IMR-90 (cell line): Measurements from ENCODE around the gene ABCC10.

Experiments
- BHLHE40 ChIP-seq: fragments of 150-350 bp; IDR thresholded peaks from 2 replicates; pipeline ENCODE4 v1.6.1; 2016; ENCODE audit warnings: mild to moderate bottlenecking, low read depth, low read length
- CEBPB ChIP-seq: IDR thresholded peaks from 2 replicates; pipeline ENCODE4 v1.6.1; 2012; ENCODE audit warnings: low read depth, low read length, improper control_type of control experiment
- CHD1 ChIP-seq: IDR thresholded peaks from 2 replicates; pipeline ENCODE4 v1.6.1; 2012; ENCODE audit warnings: low read depth, low read length, improper control_type of control experiment
- CTCF ChIP-seq: conservative IDR thresholded peaks from 2 replicates; pipeline ENCODE4 v1.5.1; 2012; ENCODE audit warnings: mild to moderate bottlenecking, low read depth, low read length, improper control_type of control experiment
- FOS ChIP-seq: fragments of 150-350 bp; IDR thresholded peaks from 2 replicates; pipeline ENCODE4 v1.6.1; 2016; ENCODE audit warnings: low read depth, low read length
- MAZ ChIP-seq: IDR thresholded peaks from 2 replicates; pipeline ENCODE4 v1.6.1; 2012; ENCODE audit warnings: low read depth, mild to moderate bottlenecking, low read length, improper control_type of control experiment, moderate library complexity, borderline replicate concordance
- MXI1 ChIP-seq: IDR thresholded peaks from 2 replicates; pipeline ENCODE4 v1.6.1; 2012; ENCODE audit warnings: low read depth, mild to moderate bottlenecking, low read length, moderate library complexity, borderline replicate concordance
- NFE2L2 ChIP-seq: fragments of 150-350 bp; IDR thresholded peaks from 2 replicates; pipeline ENCODE4 v1.6.1; 2016; ENCODE audit warnings: low read depth, mild to moderate bottlenecking, low read length
- POLR2A ChIP-seq: IDR thresholded peaks from 2 replicates; pipeline ENCODE4 v1.6.1; 2012; ENCODE audit warnings: mild to moderate bottlenecking, low read depth, low read length
- RAD21 ChIP-seq: IDR thresholded peaks from 2 replicates; pipeline ENCODE4 v1.6.1; 2012; ENCODE audit warnings: low read length, improper control_type of control experiment
- RCOR1 ChIP-seq: IDR thresholded peaks from 2 replicates; pipeline ENCODE4 v1.6.1; 2012; ENCODE audit warnings: mild to moderate bottlenecking, low read length, improper control_type of control experiment; ENCODE audit not compliant: insufficient replicate concordance
- SMC3 ChIP-seq: fragments of 150-350 bp; IDR thresholded peaks from 2 replicates; pipeline ENCODE4 v1.6.1; 2016; ENCODE audit warnings: low read depth, mild to moderate bottlenecking, antibody characterized with exemption, low read length, moderate library complexity
- USF2 ChIP-seq: fragments of 150-350 bp; IDR thresholded peaks from 2 replicates; pipeline ENCODE4 v1.6.1; 2017; ENCODE audit warnings: mild to moderate bottlenecking, antibody characterized with exemption, low read length, low read depth

- TF ChIP-seq BHLHE40 (no peak), CTCF (peak; percentile 93), MXI1 (no peak), SMC3 (peak; percentile 96), POLR2A (no peak), USF2 (no peak), MAZ (peak; percentile 71; the same call in 1 of the 2 replicates), NFE2L2 (no peak), RCOR1 (no peak), RAD21 (peak; percentile 85), FOS (no peak), CEBPB (no peak), CHD1 (no peak)
These were observed 27.0 kb downstream of the ABCC10 start for GRCh38 chr6:43454290-43454695.
